ENCODE data around the gene ACTN4. TPM values are rescaled to one million over a fixed set of nuclear protein-coding genes. Genes with fewer than 3 reads are reported as not detected.

ACTN4 gene
- polyA plus RNA-seq, 2 of the 4 experiments (the other 2 are of a cell fraction), result 605 to 967 TPM

- peaks cover 90% of the 10 kb centered on the region for H3K4me1 ChIP-seq
- H3K4me3 ChIP-seq, result no peak overlapping the region
- CTCF ChIA-PET, result interaction anchor here (1.1 to 20.1 kb wide), 14 partner anchors 4 to 268 kb away, joined by 3 to 336 read pairs (median 4); partner anchors contain the start of gene FAM98C
- POLR2A ChIA-PET, result interaction anchor here (6.4 kb wide), 1 partner anchor 23 kb away, joined by 30 read pairs; the partner anchor contains the start of gene ACTN4
- 93% methylated on average over 4 of the region's 4 CpGs for WGBS (ENCODE audit: missing lambda C conversion rate)
- ATAC-seq (no peak), FAIRE-seq (no peak), DNase-seq (ENCODE audit: low read depth in 1 of 2, low spot score in 1 of 2) (no peak)
- peak overlapping the region; percentile 15 to 91; a peak in 5 of 6 replicates for H3K27ac ChIP-seq
- H3K4me2 ChIP-seq, result peak overlapping the region; percentile 77
- H3K9me3 ChIP-seq, result no peaks in the 10 kb centered on the region
- TF ChIP-seq HDAC2 (IDR thresholded peaks at IDR 0.05) (no peak), MAFK (IDR thresholded peaks at IDR 0.05; ENCODE audit: partially characterized antibody) (no peak), JUN (IDR thresholded peaks at IDR 0.05) (0 out of 5 replicates have a peak, but pooled peaks of 1 of the 2 experiments have one; percentile 5), BCL3 (IDR thresholded peaks at IDR 0.05) (no peak), PHF8 (IDR thresholded peaks at IDR 0.05; ENCODE audit: borderline replicate concordance, low read depth) (no peak)
Measured at GRCh38 chr19:38671654-38672053, 24.2 kb downstream of the ACTN4 start.

GRCh38 chr19:38673030-38673429, 25.6 kb downstream of the ACTN4 start:
- H3K4me1 ChIP-seq, result peaks cover 90% of the 10 kb centered on the region

GRCh38 chr19:38674388-38675171, 27.1 kb downstream of the ACTN4 start:
- Histone ChIP-seq H3K4me2 (peak overlapping the region; percentile 3; the same call in 1 of the 3 replicates), H3K4me1 (peaks cover 90% of the 10 kb centered on the region), H3K4me3 (no peak overlapping the region), H3K9me3 (no peaks in the 10 kb centered on the region), H3K27ac (peak overlapping the region; percentile 8 to 93; a peak in 5 of 6 replicates)
- ChIA-PET POLR2A (interaction anchor here (1.0 kb wide), 1 partner anchor 27 kb away, joined by 4 read pairs; the partner anchor contains the start of gene ACTN4), CTCF (interaction anchor here (0.6 to 18.2 kb wide), 8 partner anchors 12 to 617 kb away, joined by 3 to 336 read pairs (median 6); partner anchors contain the start of gene FAM98C)
- 93% methylated on average over 16 of the region's 16 CpGs for WGBS (ENCODE audit: missing lambda C conversion rate)
- peak; percentile 93 for FAIRE-seq
- ATAC-seq, result no peak
- DNase-seq (ENCODE audit: low read depth in 1 of 2, low spot score in 1 of 2), result no peak
- no peak for TF ChIP-seq ELK1 (IDR thresholded peaks at IDR 0.05; ENCODE audit: low read depth, low read length)
- TF ChIP-seq JUN (IDR thresholded peaks at IDR 0.05), result 0 out of 5 replicates have a peak, but pooled peaks of 1 of the 2 experiments have one; percentile 10
- TF ChIP-seq MAFK (IDR thresholded peaks at IDR 0.05; ENCODE audit: partially characterized antibody), result peak; percentile 44
- no peak for TF ChIP-seq TFCP2L1 (CRISPR knock-in tag; IDR thresholded peaks at IDR 0.05)
- TF ChIP-seq HMGXB4 (CRISPR knock-in tag; IDR thresholded peaks at IDR 0.05; ENCODE audit: borderline replicate concordance), result no peak
- TF ChIP-seq PBX3 (IDR thresholded peaks at IDR 0.05), result 0 out of 2 replicates have a peak, but pooled peaks have one; percentile 16

More at GRCh38 chr19:38673030-38673429, 25.6 kb downstream of the ACTN4 start:
- WGBS (ENCODE audit: missing lambda C conversion rate), result 85% methylated on average over 4 of the region's 4 CpGs
- POLR2A ChIA-PET, result no interaction called here
- H3K4me3 ChIP-seq, result no peak overlapping the region
- ATAC-seq (no peak), DNase-seq (ENCODE audit: low read depth in 1 of 2, low spot score in 1 of 2) (no peak), FAIRE-seq (no peak)
- TF ChIP-seq FOSB (CRISPR knock-in tag; IDR thresholded peaks at IDR 0.05) (no peak), KDM1A (IDR thresholded peaks at IDR 0.05; ENCODE audit: low read depth) (no peak), SREBF2 (IDR thresholded peaks at IDR 0.05) (no peak)
- no peak overlapping the region for H3K4me2 ChIP-seq
- H3K27ac ChIP-seq, result peak overlapping the region in 1 of 2 experiments; percentile 34; a peak in 3 of 6 replicates
- no peaks in the 10 kb centered on the region for H3K9me3 ChIP-seq
- CTCF ChIA-PET, result interaction anchor here (1.5 to 18.2 kb wide), 4 partner anchors 11 to 270 kb away, joined by 3 to 336 read pairs (median 6); partner anchors contain the start of gene FAM98C
